Measurements from ENCODE around the gene TBC1D4.

TBC1D4 gene

GRCh38 chr13:75384879-75385707, 96.9 kb downstream of the TBC1D4 start:
- DNase-seq (ENCODE audit: low read depth), result no peak

DNA sequence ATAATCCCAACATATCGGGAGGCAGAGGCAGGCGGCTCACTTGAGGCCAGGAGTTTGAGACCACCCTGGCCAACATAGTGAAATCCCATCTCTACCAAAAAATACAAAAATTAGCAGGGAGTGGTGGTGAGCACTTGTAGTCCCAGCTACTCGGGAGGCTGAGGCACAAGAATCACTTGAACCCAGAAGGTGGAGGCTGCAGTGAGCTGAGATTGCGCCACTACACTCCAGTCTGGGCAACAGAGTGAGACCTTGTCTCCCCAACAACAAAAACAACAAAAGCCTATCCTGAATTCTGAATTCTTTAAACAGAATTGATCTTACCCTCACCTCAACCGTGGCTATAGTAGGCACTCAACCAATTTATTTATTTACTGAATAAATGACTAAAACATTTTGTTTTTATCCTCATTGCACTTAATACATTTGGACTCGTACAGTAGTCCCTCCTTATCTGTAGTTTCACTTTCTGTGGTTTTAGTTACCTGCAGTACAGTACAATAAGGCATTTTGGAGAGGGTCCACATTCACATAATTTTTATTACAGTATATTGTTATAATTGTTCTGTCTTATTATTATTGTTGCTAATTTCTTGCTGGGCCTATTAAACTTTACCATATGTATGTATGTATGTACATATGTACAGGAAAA, 98.8 kb downstream of the TBC1D4 start:
- no peak for DNase-seq (ENCODE audit: low read depth)

- no peak for DNase-seq (ENCODE audit: low read depth)
Measured at GRCh38 chr13:75378301-75378700, 103.7 kb downstream of the TBC1D4 start.

DNA sequence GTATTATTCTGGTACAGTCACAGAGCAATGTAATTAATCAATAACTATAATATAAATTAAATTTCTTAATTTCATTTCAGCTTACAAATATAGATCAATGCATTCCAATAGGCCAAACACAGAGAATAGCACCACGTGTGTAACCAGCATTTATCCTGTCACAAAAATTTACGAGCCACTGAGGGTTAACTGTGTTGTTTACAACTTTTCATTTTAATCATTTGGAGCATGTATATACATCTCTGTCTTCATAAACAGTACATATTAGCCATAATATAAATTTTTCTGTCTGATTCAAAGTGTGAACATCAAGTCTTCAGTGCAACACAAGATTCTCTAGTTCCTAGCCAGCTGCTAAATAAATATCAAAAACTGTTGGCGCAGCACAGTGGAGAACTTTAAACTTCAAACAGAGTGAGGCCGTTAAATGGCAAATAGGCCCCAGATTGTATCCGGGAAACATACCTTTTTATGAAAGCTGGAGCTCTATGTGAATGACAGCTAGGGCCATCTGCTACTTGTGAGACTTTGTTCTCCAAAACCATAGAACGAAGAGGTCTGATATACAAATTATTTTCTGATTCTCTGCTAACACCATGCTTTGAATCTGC, 105.1 kb downstream of the TBC1D4 start:
- no peak for DNase-seq (ENCODE audit: low read depth)

DNA sequence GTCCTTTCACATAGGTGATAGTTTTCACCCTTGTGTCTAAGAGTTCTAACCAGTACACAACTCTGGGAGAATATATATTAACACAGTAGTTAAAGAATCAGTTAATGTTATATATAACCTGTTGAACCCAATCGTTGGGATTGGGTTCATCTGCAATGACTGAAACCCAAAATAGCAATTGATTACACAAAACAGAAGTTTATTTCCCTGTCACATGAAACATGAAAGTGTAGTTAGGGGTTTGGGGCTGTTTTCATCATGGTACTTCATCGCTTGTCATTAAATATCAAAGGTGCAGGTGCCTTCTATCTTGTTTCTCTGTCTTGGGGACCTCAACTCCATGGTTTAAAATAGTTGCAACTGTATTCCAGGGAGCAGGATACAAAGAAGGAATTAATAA, 106.6 kb downstream of the TBC1D4 start:
- no peak for DNase-seq (ENCODE audit: low read depth)

GRCh38 chr13:75373988-75374387, 108.0 kb downstream of the TBC1D4 start:
- no peak for DNase-seq (ENCODE audit: low read depth)

DNA sequence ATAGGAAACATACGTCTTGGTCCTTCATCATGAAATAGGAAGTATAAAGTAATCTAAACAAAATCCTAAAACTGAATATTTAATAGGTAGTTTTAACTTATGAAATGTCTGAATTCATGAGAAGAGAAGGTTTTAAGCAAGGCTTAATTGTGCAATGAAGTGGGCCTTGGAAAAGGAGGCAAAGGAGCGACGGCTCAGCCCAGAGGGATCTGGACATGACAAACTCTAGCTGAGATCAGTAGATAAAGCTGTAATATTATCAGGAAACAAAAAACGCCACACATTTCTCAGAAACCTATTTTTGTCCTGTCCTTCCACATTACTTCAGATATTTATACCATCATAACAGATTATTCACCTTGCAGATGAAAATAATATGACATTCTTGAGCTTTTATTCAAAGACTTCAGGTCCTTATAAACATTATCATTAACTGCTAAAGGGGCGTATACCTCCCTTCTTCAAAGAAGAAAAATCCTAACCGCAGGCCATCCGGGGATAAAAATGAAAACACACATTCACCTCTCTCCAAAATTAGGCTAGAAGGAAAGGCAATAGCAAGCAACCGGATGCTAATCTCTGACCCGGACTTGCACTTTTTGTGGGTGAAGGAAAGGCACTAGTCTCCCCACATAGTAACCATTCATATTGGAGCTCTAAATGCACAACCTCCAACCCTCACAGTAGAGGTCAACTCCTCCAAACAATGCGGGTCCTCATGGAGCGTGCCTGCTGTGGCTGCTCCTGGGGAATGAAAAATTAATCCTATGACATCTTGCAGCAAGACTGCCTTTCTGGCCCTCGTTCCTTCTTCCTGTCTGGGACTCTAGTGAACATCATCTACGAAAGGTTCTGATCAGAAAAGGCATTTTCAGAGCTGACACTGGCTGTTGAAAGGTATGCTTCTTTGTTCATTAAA, 108.8 kb downstream of the TBC1D4 start:
- no peak for DNase-seq (ENCODE audit: low read depth)

GRCh38 chr13:75372517-75372916, 109.5 kb downstream of the TBC1D4 start:
- DNase-seq (ENCODE audit: low read depth), result no peak

GRCh38 chr13:75371203-75371602, 110.8 kb downstream of the TBC1D4 start:
- no peak for DNase-seq (ENCODE audit: low read depth)

- DNase-seq (ENCODE audit: low read depth), result no peak
Measured at GRCh38 chr13:75370774-75371173, 111.2 kb downstream of the TBC1D4 start.

- DNase-seq (ENCODE audit: low read depth), result no peak
Measured at GRCh38 chr13:75369981-75370380, 112.0 kb downstream of the TBC1D4 start.

GRCh38 chr13:75368167-75368566, 113.8 kb downstream of the TBC1D4 start:
- no peak for DNase-seq (ENCODE audit: low read depth)

GRCh38 chr13:75366380-75367280, 115.3 kb downstream of the TBC1D4 start:
- DNase-seq (ENCODE audit: low read depth), result no peak

DNA sequence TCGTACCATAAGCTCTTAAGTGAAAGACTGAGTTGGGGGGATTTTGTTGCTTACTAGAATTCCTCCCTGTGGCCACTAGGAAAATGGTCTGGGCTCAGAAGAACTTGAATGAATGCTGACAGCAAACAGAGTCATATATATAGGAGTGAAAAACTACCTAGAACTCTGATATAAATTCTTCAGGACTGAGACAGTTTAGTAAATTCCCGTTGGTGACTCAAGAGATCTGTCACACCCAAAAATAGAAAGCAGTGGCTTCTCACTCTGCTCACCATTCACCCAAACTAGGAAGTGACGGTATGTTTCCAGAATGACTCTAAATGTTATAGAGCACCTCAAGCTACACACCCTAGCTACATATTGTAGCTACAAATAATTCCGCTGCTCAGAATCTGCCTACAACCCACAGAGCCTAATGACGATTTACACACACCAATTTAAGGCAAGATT, 116.2 kb downstream of the TBC1D4 start:
- no peak for DNase-seq (ENCODE audit: low read depth)

GRCh38 chr13:75364131-75364713, 117.7 kb downstream of the TBC1D4 start:
- no peak for DNase-seq (ENCODE audit: low read depth)

DNA sequence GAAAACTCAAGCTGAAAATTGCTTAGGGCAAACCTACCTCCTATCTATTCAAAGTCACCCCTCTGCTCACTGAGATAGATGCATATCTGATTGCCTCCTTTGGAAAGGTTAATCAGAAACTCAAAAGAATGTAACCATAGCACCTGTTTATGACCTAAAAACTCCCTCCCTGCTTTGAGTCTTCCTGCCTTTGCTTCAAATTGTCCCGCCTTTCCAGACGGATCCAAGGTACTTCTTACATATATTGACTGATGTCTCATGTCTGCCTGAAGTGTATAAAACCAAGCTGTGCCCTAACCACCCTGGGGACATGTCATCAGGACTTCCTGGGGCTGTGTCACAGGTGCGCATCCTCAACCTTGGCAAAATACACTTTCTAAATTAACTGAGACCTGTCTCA, 118.6 kb downstream of the TBC1D4 start:
- DNase-seq (ENCODE audit: low read depth), result no peak

- no peak for DNase-seq (ENCODE audit: low read depth)
Measured at GRCh38 chr13:75362026-75362425, 119.9 kb downstream of the TBC1D4 start.

DNA sequence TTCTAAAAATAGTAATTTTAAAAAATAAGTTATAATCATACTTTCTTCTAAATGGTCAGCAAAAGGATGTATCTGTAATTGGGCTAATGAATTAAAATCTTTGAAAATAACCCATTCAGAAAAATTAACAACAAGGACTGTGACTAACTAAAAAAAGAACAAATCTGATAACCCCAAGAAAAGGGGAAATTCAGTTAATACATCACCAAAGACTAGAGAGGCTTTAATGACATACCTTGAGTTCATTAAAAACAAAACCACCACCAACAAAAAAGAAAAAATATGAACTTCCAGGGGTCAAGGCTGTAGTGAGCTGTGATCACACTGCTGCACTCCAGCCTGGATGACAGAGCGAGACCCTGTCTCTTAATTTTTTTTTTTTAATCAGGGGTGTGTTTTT, 121.8 kb downstream of the TBC1D4 start:
- no peak for DNase-seq (ENCODE audit: low read depth)

- no peak for DNase-seq (ENCODE audit: low read depth)
Measured at GRCh38 chr13:75359266-75359665, 122.7 kb downstream of the TBC1D4 start.

- peak; percentile 33 for DNase-seq (ENCODE audit: low read depth)
Measured at GRCh38 chr13:75357576-75358289, 124.2 kb downstream of the TBC1D4 start.
